ENCODE measurements around the gene EDC3. TPM values are rescaled to one million over a fixed set of nuclear protein-coding genes. Genes with fewer than 3 reads are reported as not detected.

EDC3 gene
- total RNA-seq, 4 donors from 2014 or later: 13.6 to 31.8 (median 17.2) TPM

DNA sequence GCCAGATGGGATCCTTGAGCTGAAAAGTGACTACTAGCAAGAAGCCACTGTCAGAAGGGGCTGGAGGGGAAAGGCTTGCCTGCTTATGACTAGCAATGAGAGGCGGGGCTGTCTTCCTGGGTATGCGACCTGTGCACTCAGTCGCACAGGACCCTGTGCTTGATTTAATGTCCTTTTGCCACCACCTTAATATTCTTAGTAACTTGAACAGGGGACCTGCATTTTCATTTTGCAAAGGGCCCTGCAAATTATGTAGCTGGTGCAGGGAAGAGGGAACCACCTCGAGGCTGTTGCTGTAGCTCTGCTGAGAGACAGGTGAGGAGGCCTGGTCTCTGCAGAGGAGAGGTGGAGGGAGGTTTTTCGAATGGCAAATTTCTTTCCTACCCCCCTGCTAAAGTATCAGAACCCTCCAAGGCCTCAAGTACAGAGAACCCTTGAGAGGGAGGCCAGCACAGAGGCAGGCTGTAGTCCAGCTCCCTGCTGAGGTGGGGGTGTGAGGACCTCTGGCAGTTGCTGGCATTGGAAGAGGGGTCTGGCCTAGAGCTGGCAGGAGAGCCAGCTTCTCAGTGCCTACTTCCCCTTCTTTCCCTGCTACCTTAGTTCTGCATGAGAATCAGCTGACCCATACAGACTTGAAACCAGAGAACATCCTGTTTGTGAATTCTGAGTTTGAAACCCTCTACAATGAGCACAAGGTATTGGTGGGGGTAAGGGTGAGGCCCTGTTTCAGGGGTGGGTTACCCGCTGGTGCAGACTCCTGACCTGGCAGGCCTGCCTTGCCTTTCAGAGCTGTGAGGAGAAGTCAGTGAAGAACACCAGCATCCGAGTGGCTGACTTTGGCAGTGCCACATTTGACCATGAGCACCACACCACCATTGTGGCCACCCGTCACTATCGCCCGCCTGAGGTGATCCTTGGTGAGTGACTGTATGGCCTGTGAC lies 68.8 kb downstream of the EDC3 start:
- no peaks in the 10 kb centered on the region for H3K27me3 ChIP-seq
- H3K4me3 ChIP-seq: no peak overlapping the region
- 80 to 87% methylated on average over 1 to 4 of the region's 10 CpGs for WGBS, 2 donors (ENCODE audit: low coverage in 1 of 2)
- no peak for ATAC-seq
- H3K9me3 ChIP-seq: no peaks in the 10 kb centered on the region
- H3K4me1 ChIP-seq: no peaks in the 10 kb centered on the region
- TF ChIP-seq, protein P1, sequence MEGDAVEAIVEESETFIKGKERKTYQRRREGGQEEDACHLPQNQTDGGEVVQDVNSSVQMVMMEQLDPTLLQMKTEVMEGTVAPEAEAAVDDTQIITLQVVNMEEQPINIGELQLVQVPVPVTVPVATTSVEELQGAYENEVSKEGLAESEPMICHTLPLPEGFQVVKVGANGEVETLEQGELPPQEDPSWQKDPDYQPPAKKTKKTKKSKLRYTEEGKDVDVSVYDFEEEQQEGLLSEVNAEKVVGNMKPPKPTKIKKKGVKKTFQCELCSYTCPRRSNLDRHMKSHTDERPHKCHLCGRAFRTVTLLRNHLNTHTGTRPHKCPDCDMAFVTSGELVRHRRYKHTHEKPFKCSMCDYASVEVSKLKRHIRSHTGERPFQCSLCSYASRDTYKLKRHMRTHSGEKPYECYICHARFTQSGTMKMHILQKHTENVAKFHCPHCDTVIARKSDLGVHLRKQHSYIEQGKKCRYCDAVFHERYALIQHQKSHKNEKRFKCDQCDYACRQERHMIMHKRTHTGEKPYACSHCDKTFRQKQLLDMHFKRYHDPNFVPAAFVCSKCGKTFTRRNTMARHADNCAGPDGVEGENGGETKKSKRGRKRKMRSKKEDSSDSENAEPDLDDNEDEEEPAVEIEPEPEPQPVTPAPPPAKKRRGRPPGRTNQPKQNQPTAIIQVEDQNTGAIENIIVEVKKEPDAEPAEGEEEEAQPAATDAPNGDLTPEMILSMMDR (IDR thresholded peaks at IDR 0.05): no peak
- TF ChIP-seq EP300 (IDR thresholded peaks at IDR 0.05): no peak
- TF ChIP-seq POLR2A (IDR thresholded peaks at IDR 0.05): no peak
- no peak for TF ChIP-seq POLR2AphosphoS5 (IDR thresholded peaks at IDR 0.05)
- H3K27ac ChIP-seq: no peak overlapping the region
- H3K36me3 ChIP-seq: peaks cover 0 to 100% of the 10 kb centered on the region in 2 donors

DNA sequence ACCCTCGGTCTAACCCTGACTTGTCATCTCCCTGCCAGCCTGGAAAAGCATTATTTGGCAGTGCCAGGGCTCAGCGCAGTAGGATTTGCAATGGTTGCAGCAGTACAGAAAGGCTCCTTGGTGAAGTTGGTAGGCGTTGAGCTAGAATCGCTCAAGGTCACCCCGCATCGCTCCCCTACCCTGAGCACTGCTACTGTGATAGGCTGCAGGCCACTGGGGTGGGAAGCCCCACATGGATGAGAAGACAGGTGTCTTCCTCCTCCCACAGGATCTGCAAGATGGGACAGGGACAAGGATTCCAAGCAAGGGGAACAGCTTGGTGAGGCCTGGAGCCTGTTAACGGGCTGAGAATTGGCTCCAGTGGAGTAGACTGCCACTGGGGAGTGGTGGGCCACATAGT lies 69.5 kb downstream of the EDC3 start:
- Histone ChIP-seq H3K9me3 (no peaks in the 10 kb centered on the region), H3K27me3 (no peaks in the 10 kb centered on the region), H3K36me3 (peaks cover 0 to 100% of the 10 kb centered on the region in 2 donors), H3K27ac (no peak overlapping the region), H3K4me3 (no peak overlapping the region), H3K4me1 (peaks cover 0 to 7% (median 0%) of the 10 kb centered on the region in 3 donors)
- no peak for ATAC-seq
- TF ChIP-seq, protein P1 (IDR thresholded peaks at IDR 0.05): no peak
- TF ChIP-seq EP300 (IDR thresholded peaks at IDR 0.05): no peak
- no peak for TF ChIP-seq POLR2AphosphoS5 (IDR thresholded peaks at IDR 0.05)
- TF ChIP-seq POLR2A (IDR thresholded peaks at IDR 0.05): no peak
- whole genome bisulfite sequencing, 2 donors (ENCODE audit: low coverage in 1 of 2): 100% methylated on average over 6 of the region's 7 CpGs; no CpG with 5 or more reads in 1 of the 2 donors

DNA sequence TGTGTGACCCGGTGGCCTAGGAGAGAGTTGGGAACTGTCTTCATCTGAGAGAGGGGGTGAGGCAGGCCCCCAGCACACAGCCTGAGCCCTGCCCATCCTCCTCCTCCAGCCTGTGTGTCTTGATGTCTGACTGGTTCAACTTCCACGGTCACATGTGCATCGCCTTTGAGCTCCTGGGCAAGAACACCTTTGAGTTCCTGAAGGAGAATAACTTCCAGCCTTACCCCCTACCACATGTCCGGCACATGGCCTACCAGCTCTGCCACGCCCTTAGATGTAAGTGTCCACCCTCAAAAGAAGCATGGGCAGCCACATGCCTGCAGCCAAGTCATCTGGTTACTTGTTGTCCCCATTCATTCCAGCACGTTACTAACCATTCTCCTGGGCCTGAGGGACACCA lies 70.1 kb downstream of the EDC3 start:
- Histone ChIP-seq H3K9me3 (no peaks in the 10 kb centered on the region), H3K27me3 (no peaks in the 10 kb centered on the region), H3K4me3 (no peak overlapping the region), H3K4me1 (peaks cover 0 to 13% (median 4%) of the 10 kb centered on the region in 3 donors), H3K27ac (no peak overlapping the region), H3K36me3 (peaks cover 0 to 100% of the 10 kb centered on the region in 2 donors)
- 90% methylated on average over 2 of the region's 6 CpGs; no CpG with 5 or more reads in 1 of the 2 donors for WGBS, 2 donors (ENCODE audit: low coverage in 1 of 2)
- TF ChIP-seq POLR2AphosphoS5 (IDR thresholded peaks at IDR 0.05): no peak
- TF ChIP-seq EP300 (IDR thresholded peaks at IDR 0.05): no peak
- TF ChIP-seq, protein P1 (IDR thresholded peaks at IDR 0.05): no peak
- no peak for TF ChIP-seq POLR2A (IDR thresholded peaks at IDR 0.05)
- no peak for ATAC-seq

DNA sequence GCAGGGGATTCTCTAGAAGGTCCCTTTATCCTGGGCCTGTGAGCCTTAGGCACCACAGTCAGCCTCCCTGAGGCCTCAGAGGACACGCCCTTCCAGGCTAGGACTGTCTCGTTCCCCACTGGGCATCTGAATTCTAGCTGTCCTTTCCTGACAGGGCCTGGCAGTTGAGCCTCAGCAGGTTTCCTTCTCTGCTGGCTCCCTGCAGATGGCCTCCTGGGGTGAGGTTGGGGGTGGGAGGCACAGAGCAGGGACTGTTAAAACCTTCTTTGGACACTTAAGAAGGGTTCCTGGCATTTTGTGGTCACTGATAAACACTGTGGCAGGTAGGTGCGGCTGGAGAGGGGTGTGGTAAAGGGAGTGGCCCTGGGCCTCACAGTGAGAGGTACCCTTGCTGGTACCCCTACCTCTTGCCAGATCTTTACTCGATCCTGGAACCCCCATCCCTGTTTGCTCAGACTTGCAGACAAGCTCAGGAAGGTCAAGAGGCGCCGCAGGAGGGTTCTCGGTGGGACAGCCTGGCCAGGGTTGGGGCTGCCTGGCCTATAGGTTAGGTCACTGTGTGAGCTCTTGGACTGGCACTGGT lies 71.7 kb downstream of the EDC3 start:
- Histone ChIP-seq H3K4me3 (no peak overlapping the region), H3K9me3 (no peaks in the 10 kb centered on the region), H3K27ac (no peak overlapping the region), H3K4me1 (peaks cover 0 to 29% (median 7%) of the 10 kb centered on the region in 3 donors), H3K36me3 (peaks cover 0 to 100% of the 10 kb centered on the region in 2 donors), H3K27me3 (no peaks in the 10 kb centered on the region)
- 67% methylated on average over 1 of the region's 7 CpGs; no CpG with 5 or more reads in 1 of the 2 donors for WGBS, 2 donors (ENCODE audit: low coverage in 1 of 2)
- TF ChIP-seq, protein P1 (IDR thresholded peaks at IDR 0.05): no peak
- TF ChIP-seq EP300 (IDR thresholded peaks at IDR 0.05) (no peak), POLR2AphosphoS5 (IDR thresholded peaks at IDR 0.05) (no peak), POLR2A (IDR thresholded peaks at IDR 0.05) (no peak)
- no peak for ATAC-seq
